PFSK-1 (cell line): ENCODE data around the gene RSPO4. TPM values are rescaled to one million over a fixed set of nuclear protein-coding genes. Genes with fewer than 3 reads are reported as not detected.

Experiments
- FOXP2 ChIP-seq: optimal IDR thresholded peaks from 2 replicates; pipeline ENCODE3; 2011; ENCODE audit warnings: borderline replicate concordance, control low read depth, inconsistent platforms; ENCODE audit not compliant: insufficient read depth; ENCODE audit errors: extremely low read length, extremely low read depth
- POLR2AphosphoS5 ChIP-seq: IDR thresholded peaks from 2 replicates; pipeline ENCODE4 v1.6.1; 2012; ENCODE audit warnings: low read depth, mild to moderate bottlenecking, control low read depth, low read length, moderate library complexity
- REST ChIP-seq, 2 experiments: IDR thresholded peaks; 2 replicates each; pipeline versions ENCODE4 v1.6.1 to v1.8.0; 2011 to 2012; ENCODE audit warnings: low read depth in 2 of 2, low read length in 2 of 2, control low read depth in 1 of 2, inconsistent platforms in 1 of 2, mild to moderate bottlenecking in 1 of 2, moderate library complexity in 1 of 2; ENCODE audit not compliant: insufficient read depth in 1 of 2
- SIN3A ChIP-seq: IDR thresholded peaks from 2 replicates; pipeline ENCODE4 v1.6.1; 2012; ENCODE audit warnings: mild to moderate bottlenecking, low read length, moderate library complexity, borderline replicate concordance; ENCODE audit not compliant: insufficient read depth
- TAF1 ChIP-seq: IDR thresholded peaks from 2 replicates; pipeline ENCODE4 v1.6.1; 2012; ENCODE audit warnings: low read length, control low read depth, borderline replicate concordance; ENCODE audit not compliant: insufficient read depth
- polyA plus RNA-seq: library from polyadenylated mRNA; unstranded; fragments of >200 nt; gene quantifications from one replicate; pipeline ENCODE4 v1.2.1, GENCODE V29; 2012; ENCODE audit warnings: low read depth, missing spikeins; ENCODE audit not compliant: insufficient read length

The RSPO4 gene
- polyA plus RNA-seq: not detected

DNA sequence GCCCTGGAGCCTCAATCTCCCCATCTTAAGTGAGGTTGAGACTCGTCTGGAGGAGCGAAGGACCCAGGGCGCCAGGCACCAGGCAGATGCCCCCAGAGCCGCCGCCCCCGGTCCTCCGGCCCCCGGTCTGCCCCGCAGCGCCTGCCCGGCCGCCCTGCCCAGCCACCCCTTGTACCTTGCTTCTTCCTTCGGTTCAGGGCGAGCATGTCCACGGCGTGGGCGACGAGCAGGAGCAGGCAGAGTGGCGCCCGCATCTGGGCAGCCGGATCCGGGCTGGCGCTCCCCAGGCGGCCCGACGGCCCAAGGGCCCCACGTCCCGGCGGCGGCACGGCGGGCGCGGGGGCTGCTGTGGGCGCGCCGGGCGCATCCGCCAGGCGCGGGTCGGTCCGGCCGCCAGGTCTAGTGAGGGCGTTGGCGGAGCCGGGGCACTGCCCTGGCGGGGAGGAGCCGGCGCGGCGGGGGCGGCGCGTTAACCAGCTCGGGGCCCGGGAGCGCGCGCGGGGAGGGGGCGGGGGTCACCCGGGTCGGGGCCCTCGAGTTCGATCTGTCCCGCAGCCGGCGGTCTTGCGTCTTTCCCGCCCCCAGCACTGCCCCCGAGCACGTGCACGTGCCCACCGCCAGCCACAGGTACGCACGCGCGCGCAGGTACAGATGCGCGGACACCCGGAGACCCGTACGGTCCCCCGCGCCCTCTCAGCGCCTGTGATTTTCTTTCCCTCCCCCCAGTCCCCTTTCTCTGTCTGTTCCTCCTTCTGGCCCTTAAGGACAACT lies at the start of gene RSPO4:
RSPO4 (minus strand) TSS at position 401 of the 771 bp plus-strand sequence; CDS start at position 254, 147 bp downstream.
- TF ChIP-seq FOXP2 (no peak), SIN3A (no peak), REST (IDR thresholded peaks at IDR 0.05; ENCODE audit: insufficient read depth in 1 of 2, low read depth in 2 of 2, low read length in 2 of 2) (no peak), POLR2AphosphoS5 (no peak)

GRCh38 chr20:1050440-1050839 lies 48.3 kb upstream of the RSPO4 start:
- no peak for TF ChIP-seq REST (IDR thresholded peaks at IDR 0.05; ENCODE audit: insufficient read depth in 1 of 2, low read depth in 2 of 2, low read length in 2 of 2)
- no peak for TF ChIP-seq POLR2AphosphoS5
- TF ChIP-seq TAF1: no peak

DNA sequence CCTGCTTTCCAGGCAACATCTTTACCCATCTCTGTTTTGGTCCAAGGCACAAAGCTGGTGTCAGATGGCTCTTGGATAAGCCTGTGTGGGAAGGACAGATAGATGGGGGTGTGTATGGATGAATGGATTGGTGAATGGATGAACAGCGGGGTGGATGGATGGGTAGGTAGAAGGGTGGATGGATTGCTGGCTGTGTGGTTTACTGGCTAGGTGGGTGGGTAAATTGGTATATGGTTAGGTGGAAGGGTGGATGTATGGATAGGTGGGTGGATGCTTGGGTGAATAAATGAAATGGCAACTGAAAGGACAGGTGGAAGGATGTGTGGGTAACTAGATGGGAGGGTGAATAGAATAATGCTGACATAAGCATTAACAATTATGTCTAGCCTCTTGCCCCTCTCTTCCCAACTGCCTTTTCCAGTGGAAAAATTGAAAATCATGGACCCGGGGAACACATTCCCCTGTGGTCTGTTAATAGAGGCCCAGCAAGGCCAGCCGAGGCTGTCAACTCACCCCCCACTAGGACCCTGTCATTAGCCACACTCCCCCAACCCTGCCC lies 43.8 kb upstream of the RSPO4 start:
- TF ChIP-seq REST (IDR thresholded peaks at IDR 0.05; ENCODE audit: insufficient read depth in 1 of 2, low read depth in 2 of 2, low read length in 2 of 2) (no peak), TAF1 (no peak), FOXP2 (no peak), SIN3A (no peak), POLR2AphosphoS5 (no peak)

DNA sequence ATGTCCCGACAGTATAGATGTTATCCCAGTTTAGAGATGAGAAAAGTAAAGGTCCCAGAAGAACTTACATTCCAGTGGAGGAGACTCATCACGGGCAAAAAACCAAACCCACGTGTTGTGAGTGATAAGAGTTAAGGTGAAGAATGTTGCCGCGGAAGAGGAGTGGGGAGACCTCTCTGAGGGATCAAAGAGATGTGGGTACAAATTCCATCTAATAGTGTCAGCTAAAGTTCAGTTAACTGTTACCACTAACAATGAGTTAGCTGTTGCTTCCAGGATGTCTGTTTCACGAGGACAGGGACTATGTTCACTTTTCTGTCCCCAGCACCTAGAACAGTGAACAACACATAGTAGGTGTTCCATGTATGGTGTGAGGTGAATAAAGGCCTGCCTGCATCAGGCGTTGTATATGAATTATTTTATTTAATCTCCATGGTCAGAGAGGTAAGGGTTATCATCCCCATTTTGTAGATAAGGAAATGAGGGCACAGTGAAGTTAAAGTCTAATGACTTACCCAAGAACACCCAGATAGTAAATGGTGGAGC lies 39.8 kb upstream of the RSPO4 start:
- TF ChIP-seq FOXP2 (no peak), TAF1 (no peak), POLR2AphosphoS5 (no peak), SIN3A (no peak), REST (IDR thresholded peaks at IDR 0.05; ENCODE audit: insufficient read depth in 1 of 2, low read depth in 2 of 2, low read length in 2 of 2) (no peak)

GRCh38 chr20:1038205-1038604 lies 36.1 kb upstream of the RSPO4 start:
- TF ChIP-seq REST (IDR thresholded peaks at IDR 0.05; ENCODE audit: insufficient read depth in 1 of 2, low read depth in 2 of 2, low read length in 2 of 2): no peak
- no peak for TF ChIP-seq FOXP2
- TF ChIP-seq POLR2AphosphoS5: no peak
- no peak for TF ChIP-seq SIN3A
- TF ChIP-seq TAF1: no peak
